Measurements from ENCODE around the gene ARMH4. TPM values are rescaled to one million over a fixed set of nuclear protein-coding genes. Genes with fewer than 3 reads are reported as not detected.
A peak's percentile ranks its signal among the peaks of the same experiment; 100 is the strongest.

The ARMH4 gene, protein sequence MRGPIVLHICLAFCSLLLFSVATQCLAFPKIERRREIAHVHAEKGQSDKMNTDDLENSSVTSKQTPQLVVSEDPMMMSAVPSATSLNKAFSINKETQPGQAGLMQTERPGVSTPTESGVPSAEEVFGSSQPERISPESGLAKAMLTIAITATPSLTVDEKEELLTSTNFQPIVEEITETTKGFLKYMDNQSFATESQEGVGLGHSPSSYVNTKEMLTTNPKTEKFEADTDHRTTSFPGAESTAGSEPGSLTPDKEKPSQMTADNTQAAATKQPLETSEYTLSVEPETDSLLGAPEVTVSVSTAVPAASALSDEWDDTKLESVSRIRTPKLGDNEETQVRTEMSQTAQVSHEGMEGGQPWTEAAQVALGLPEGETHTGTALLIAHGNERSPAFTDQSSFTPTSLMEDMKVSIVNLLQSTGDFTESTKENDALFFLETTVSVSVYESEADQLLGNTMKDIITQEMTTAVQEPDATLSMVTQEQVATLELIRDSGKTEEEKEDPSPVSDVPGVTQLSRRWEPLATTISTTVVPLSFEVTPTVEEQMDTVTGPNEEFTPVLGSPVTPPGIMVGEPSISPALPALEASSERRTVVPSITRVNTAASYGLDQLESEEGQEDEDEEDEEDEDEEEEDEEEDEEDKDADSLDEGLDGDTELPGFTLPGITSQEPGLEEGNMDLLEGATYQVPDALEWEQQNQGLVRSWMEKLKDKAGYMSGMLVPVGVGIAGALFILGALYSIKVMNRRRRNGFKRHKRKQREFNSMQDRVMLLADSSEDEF
- 1.5 and 2.0 TPM in 2 replicates for total RNA-seq

- peak; percentile 79 for DNase-seq
Observed at GRCh38 chr14:58152014-58152857, at the start of gene ARMH4. TSS of gene ARMH4 (minus strand) at chr14:58152213. CDS start at chr14:58139358, 12,855 bp downstream.

DNA sequence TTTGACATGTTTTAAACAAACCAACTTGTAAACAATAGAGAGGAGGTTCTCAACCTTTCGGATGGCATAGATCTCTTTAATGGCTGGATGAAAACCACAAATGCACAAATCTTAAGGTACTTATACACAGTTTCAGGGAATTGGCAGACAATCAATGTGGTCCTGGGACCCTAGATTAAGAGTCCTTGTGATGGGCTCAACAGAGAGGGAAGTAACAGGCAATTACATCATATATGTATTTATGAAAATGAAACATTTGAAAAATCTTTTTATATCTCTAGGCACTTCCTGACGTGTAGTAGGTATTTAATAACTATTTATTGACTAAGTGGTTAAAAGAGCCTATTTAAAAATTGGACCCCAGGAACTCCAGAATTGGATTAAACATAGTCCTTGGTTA is 48.8 kb upstream of the ARMH4 start:
- DNase-seq: no peak

GRCh38 chr14:58200480-58200841 is 48.4 kb upstream of the ARMH4 start:
- no peak for DNase-seq

DNA sequence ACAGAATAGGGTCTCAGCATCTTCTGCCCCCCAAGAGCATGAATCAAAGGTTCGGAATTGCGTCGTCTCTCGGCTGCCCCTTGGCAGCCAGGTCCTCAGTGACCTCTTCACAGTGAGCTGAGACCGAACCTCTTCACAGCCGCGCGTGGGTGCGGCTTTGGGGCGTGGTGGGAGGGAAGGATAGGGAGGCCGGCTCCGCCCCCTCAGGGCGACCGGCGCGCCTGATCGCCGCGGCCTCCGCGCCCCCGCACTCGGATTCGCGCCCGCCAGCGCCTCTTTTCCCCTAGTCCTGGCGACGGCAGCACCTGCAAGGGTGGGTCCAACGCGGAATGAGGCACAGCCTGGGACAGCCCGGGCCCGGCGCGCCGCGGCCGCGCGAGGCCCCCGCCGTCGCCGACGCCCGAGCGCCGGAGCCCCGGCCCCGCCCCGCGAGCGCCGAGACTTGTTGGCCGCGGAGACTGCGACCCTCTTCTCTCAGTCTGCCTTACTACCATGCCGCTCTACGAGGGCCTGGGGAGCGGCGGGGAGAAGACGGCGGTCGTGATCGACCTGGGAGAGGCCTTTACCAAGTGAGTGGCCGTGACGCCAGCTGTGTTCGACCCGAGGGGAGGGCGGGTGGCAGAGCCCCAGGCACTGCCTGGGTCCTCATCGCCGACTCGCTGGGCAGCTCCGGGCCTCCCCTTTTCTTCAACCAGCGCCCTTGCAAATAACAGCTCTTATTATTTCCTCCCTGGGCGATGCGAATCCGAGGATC is 47.9 kb upstream of the ARMH4 start, which contains the start of gene ACTR10:
ACTR10 (plus strand) TSS at position 424 of the 754 bp plus-strand sequence; CDS start at position 493, 69 bp downstream.
- peak; percentile 80 for DNase-seq

DNA sequence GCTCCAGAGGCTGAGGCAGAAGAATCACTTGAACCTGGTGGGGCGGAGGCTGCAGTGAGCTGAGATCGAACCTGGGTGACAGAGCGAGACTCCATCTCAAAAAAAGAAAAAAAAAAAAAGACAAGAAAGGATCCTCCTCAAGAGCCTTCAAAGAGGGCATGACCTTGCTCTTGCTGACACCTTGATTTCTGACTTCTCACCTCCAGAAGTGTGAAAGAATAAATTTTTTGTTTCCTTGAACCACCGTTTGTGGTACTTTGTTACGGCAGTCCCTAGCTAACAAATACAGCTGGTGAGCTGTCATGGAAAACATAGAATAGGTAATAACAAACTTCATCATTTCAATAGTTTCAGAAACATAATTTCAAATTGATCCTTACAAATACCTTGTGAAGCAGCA is 46.1 kb upstream of the ARMH4 start:
- no peak for DNase-seq

DNA sequence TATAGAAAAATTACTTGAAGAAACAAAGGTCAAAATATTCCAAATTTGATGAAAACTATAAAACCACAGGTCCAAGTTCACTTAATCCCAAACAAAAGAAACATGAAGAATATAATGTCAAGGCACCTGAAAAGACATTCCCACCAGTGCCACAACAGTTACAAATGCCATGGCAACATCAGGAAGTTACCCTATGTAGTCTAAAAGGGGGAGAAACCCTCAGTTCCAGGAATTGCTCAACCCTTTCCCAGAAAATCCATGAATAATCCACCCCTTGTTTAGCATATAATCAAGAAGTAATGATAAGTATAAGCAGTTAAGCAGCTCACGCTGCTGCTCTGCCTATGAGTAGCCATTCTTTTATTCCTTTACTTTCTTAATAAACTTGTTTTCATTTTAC is 44.2 kb upstream of the ARMH4 start:
- DNase-seq: no peak

GRCh38 chr14:58193542-58193941 is 41.5 kb upstream of the ARMH4 start:
- DNase-seq: peak; percentile 64

DNA sequence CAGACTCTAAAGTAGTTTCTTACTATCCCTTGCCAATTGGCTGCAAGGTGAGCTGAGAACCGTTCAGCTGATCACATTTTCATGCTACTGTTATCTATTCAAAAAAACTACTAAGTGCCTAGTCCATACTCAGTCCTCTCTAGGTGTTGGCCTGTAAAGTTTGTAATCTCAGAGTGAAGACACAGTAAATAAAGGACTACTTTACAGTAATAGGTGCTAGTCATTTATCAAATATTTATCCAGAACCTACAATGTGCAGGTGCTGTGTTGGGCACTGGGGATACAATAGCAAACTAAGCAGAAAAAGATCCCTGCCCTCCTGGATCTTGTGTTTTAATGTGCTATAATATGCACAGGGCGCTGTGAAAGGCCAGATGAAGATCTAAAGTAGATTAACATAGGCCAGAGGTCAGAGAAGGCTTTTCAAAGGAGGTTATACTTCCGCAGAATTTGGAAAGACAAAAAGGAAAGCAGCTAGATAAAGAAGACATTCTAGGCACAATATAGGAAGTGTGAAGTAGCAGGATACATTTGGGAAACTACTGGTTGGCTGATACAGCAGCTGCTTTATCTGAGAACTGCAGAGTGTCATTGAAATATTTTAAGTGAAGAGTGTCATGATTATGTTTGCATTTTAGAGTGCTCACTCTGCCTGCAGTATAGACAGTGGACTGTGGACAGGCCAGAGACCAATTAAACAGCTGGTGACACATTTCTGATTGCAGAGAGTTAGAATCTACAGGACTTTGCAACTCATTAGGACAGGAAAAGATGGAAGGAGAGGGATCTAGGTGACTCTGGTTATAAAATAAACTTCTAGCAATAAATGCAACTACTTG is 40.0 kb upstream of the ARMH4 start:
- DNase-seq: no peak

- DNase-seq: no peak
Observed at GRCh38 chr14:58189176-58189575, 37.2 kb upstream of the ARMH4 start.

GRCh38 chr14:58177125-58177524 is 25.1 kb upstream of the ARMH4 start:
- DNase-seq: no peak

DNA sequence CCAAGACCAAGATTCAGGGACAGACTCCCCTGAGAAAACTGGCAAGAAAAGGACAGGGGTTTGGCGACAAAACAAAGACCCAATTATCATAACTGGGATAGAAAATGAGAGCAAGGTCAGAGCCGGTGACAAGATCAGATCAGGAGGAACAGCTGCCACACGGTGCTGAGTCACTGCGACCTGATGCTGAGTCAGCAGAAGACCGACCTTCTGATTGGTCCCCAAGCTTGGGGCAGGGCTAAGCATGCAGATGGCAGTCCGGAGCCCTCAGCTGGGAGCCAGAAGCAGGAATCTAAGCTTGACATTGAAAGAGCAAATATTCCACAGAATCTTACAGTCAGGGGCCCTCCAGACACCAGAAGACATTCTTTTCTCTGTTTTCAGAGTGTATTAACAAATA is 19.1 kb upstream of the ARMH4 start:
- peak; percentile 81 for DNase-seq

DNA sequence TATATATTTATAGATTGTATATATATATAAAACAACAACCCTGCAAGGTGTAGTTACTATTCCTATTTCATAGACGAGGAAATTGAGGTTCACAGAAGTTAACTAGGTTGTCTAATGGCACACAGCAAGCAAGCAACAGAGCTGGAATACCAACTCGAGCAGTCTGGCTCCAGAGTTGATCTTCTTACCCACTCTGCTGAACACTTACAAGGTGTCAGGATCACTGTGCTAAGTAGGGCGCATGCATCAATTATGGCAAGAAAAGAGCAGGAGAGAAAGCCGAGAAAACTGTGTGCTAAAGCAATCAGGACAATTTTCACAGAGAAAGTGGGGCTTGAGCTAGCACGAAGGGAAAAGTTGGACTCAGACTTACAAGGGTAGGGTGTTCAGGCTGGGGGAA is 15.9 kb upstream of the ARMH4 start:
- DNase-seq: no peak

DNA sequence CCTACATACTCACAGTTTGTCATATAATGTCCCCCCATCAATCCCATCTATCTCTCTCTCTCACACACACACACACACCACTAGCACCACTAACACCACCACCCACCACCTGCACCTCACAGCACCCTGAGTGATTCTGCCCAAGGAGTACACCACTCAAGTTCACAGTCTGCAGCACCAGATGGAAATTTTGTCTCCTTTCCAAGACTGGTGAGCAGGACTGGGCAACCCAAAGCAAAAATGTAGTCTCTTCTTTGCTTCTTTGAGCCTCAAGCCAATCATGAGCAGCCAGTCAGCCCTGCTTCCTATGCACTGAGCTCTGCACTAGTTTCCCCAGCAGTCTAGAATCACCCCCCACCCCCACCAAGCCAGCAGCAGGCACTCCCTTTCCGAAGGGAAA is 15.0 kb upstream of the ARMH4 start:
- no peak for DNase-seq

DNA sequence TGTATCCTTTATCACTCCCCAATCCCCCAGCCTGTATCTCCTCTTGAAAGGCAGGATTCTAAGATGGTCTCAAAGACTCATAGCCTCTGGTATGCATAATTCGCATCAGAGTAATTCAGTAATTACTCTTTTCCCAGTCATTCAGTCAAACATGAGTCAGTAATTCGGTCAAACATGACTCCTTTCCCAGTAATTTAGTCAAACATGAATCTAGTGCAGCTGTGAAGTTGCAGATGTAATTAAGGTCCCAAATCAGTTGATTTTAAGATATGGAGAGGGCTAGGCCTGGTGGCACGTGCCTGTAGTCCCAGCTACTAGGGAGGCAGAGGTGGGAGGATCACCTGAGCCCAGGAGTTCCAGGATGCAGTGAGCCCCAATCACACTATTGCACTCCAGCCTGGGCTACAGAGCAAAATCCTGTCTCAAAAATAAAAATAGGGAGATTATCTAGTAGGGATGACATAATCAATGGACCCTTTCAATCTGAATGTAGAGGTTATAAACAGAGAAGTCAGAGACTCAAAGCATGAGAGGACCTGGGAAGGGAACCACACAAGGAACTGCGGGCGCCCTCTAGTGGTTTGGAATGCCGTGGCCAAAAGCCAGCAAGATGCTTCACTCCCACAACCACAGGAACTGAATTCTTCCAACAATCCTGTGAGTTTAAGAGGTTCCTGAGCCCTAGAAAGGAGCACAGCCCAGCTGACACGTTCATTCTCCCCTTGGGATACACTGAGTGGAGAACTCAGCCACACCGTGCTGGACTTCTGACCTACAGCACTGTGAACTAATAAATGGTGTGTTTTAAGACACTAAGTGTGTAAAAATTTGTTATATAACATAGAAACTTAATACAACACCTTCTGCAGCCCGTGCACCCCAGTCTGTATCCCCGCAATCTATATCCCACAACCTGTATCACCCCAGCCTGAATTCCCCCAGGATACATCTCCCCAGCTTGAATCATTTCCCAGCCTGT is 14.3 kb upstream of the ARMH4 start:
- DNase-seq: peak; percentile 84

GRCh38 chr14:58160561-58160960 is 8.5 kb upstream of the ARMH4 start:
- no peak for DNase-seq

DNA sequence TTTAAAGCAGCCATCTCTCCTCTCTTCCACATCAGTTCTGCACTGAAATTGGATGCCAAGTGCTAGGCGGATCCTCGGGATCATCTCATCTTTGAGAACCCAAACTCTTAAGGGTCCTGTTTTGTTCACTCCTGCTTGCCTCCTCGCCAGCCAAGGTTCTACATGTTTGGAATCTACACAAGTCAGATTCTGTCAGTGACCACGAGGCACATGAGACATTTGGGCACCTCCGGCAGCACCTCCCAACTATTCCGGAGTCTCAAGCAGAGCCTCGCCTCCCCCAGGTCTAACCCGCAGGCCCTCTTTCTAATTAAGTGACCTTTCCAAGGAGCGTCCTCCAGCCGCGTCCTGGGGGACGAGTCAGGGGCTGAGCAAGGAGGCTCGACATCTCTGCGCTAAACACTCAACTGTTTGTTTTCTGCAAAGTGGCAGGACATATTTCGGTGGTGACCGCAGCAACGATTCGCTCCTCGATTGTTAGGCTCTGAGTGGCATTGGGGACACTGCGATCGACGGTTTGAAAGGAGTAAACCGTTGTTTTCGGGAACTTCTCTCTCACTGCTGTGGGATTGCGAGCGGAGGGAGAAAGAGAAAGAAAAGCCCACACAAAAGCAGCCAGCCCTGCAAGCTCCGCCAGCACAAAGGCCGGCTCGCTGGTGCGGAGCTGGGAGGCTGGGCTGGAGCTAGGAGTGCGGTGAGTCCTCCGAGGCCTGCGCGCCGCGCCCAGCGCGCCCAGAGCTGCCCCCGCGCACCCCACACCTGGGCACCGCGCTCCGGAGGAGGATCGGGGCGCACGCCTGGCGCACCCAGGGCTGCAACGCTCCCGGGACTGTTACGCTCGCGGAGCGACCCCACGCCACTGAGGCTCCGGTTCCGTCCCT is 640 bp downstream of the ARMH4 start:
- peak; percentile 41 for DNase-seq

DNA sequence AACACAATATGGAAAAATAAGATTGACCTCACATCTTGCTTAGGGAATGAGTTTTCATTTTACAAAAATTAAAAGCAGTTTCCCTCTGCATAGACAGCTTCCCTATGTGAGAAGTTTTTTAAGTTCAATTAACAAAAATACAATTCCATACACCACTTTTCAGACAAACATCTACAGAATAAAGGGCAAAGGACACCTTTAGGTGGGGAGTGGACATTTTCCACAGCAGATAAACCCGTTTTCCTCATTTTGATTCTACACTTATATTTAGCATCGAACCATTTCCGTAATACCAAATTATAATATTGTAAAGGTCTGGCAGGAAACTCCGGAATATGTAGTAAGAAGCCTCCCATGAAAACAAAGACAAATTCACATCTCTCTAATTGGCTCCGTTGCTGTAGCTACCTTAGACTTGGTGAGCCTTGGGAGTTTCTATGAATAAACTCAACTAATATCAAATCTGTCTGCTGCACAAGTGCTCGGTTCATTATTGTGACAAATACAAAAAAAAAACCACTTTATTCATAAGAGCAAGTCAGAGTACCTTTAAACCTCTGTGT is 1.7 kb downstream of the ARMH4 start:
- DNase-seq: no peak

DNA sequence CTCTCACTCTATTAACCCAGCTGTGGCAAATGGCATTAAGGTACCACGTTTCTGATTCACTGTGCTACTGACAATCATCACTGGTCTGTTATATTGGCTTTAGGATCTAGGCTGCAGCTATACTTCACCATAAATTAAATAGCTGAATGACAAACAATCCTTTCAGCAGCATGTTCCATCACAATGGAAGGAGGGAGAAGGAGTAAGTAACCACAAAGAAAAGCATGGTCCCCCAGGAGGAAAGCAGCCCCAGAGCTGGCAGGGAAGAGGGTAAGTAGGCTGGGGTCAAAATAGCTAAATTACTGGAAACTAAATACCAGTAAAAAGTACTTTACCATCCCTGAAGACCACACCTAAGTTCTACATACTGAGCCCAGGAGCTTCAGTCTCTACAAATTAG is 2.8 kb downstream of the ARMH4 start:
- DNase-seq: no peak

DNA sequence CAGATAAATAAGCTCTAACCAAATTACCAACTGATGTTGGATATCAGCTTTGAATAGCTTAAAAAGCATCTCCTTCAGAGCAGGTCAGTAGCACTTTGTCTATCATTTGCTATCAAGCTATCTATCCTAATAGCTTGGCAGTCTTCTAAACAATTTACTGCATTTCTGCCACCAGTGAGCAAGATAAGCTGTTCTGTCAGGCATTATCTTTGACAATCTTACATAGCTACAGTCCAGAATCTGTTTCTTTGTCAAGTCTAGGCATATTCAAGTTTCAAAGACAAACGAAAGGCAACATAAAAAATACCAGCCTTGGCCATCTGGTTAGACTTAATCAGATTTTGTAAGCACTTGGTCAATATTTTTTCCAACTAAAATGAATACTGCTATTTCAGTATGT is 5.6 kb downstream of the ARMH4 start:
- DNase-seq: no peak
